OCI-LY7 (cell line): ENCODE data around the gene SYCP2L.

ENCODE experiments used
- EZH2phosphoT487 ChIP-seq: fragments of 200-600 bp; sonication (generic); IDR thresholded peaks from 2 replicates; pipeline ENCODE4 v1.6.1; 2018; ENCODE audit warnings: low read depth, borderline replicate concordance, mild to moderate bottlenecking, mixed run types, antibody characterized with exemption, low read length, moderate library complexity, mixed read lengths
- TF ChIP-seq, protein P1 (sequence below): fragments of 200-600 bp; sonication (generic); conservative IDR thresholded peaks from 2 replicates; pipeline ENCODE4 v1.5.1; 2014; ENCODE audit warnings: mild to moderate bottlenecking, antibody characterized with exemption, low read length, moderate library complexity, mixed read lengths

GRCh38 chr6:10947966-10948365, 61.1 kb downstream of the SYCP2L start:
- TF ChIP-seq, protein P1, sequence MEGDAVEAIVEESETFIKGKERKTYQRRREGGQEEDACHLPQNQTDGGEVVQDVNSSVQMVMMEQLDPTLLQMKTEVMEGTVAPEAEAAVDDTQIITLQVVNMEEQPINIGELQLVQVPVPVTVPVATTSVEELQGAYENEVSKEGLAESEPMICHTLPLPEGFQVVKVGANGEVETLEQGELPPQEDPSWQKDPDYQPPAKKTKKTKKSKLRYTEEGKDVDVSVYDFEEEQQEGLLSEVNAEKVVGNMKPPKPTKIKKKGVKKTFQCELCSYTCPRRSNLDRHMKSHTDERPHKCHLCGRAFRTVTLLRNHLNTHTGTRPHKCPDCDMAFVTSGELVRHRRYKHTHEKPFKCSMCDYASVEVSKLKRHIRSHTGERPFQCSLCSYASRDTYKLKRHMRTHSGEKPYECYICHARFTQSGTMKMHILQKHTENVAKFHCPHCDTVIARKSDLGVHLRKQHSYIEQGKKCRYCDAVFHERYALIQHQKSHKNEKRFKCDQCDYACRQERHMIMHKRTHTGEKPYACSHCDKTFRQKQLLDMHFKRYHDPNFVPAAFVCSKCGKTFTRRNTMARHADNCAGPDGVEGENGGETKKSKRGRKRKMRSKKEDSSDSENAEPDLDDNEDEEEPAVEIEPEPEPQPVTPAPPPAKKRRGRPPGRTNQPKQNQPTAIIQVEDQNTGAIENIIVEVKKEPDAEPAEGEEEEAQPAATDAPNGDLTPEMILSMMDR, result no peak
- TF ChIP-seq EZH2phosphoT487, result no peak
